DND-41 (cell line): ENCODE results near the gene PDLIM4.

Experiments
- CTCF ChIP-seq: IDR thresholded peaks from 2 replicates; pipeline ENCODE4 v1.5.1; 2012; ENCODE audit warnings: borderline replicate concordance, low read length, moderate library complexity, mild to moderate bottlenecking; ENCODE audit not compliant: poor library complexity, severe bottlenecking; ENCODE audit errors: extremely low read depth
- EZH2 ChIP-seq: IDR thresholded peaks from 3 replicates; pipeline ENCODE4 v1.6.1; 2012; ENCODE audit warnings: borderline replicate concordance, low read depth, mild to moderate bottlenecking, moderate library complexity, low read length, inconsistent platforms; ENCODE audit not compliant: severe bottlenecking

GRCh38 chr5:132308701-132309100, 51.2 kb downstream of the PDLIM4 start:
- TF ChIP-seq CTCF = no peak
- no peak for TF ChIP-seq EZH2
